OCI-LY7 (cell line): ENCODE results near the gene PLOD1. TPM values are rescaled to one million over a fixed set of nuclear protein-coding genes. Genes with fewer than 3 reads are reported as not detected.

Experiments
- BruUV-seq: library from RNA; stranded (reverse); fragments of 400-500 nt; replicated peaks from 2 replicates; lab custom pipeline; 2021; lab: Mats Ljungman, UMichigan
- CTCF ChIA-PET: fragments of 300-600 bp; sonication (Branson Sonifier 250); formaldehyde crosslinking; loops from one replicate; lab custom pipeline; 2022; ENCODE audit warnings: antibody characterized with exemption; ENCODE audit not compliant: unreplicated experiment; lab: Charles Lee
- POLR2A ChIA-PET: fragments of 300-600 bp; sonication (Branson Sonifier 250); formaldehyde crosslinking; loops from one replicate; lab custom pipeline; 2022; ENCODE audit warnings: antibody characterized with exemption; lab: Charles Lee
- DNase-seq: peaks from one replicate; pipeline ENCODE4 v3.0.0-alpha.2; 2015; ENCODE audit warnings: low spot score
- H2AFZ ChIP-seq: fragments of 200-600 bp; sonication (generic), shearing (Covaris generic); 2 replicates; pipeline ENCODE4 v1.6.1; 2014; ENCODE audit warnings: mild to moderate bottlenecking, antibody characterized with exemption, low read length, moderate library complexity
- H3K27ac ChIP-seq: fragments of 200-600 bp; sonication (generic); 2 replicates; pipeline ENCODE4 v1.5.1; 2014; ENCODE audit warnings: mixed run types, low read depth, mild to moderate bottlenecking, moderate library complexity, low read length, inconsistent platforms; ENCODE audit not compliant: poor library complexity, severe bottlenecking
- H3K36me3 ChIP-seq: fragments of 200-600 bp; sonication (generic); 2 replicates; pipeline ENCODE4 v1.6.1; 2014; ENCODE audit warnings: mild to moderate bottlenecking, antibody characterized with exemption, low read length, moderate library complexity, mixed read lengths; ENCODE audit not compliant: insufficient read depth
- H3K4me1 ChIP-seq: fragments of 200-600 bp; sonication (generic); 2 replicates; pipeline ENCODE4 v1.5.1; 2014; ENCODE audit warnings: mild to moderate bottlenecking, low read length; ENCODE audit not compliant: insufficient read depth, poor library complexity, severe bottlenecking
- H3K4me2 ChIP-seq: fragments of 200-600 bp; sonication (generic); 2 replicates; pipeline ENCODE4 v1.6.1; 2014; ENCODE audit warnings: mild to moderate bottlenecking, low read length
- H3K4me3 ChIP-seq: fragments of 200-600 bp; sonication (generic); 2 replicates; pipeline ENCODE4 v1.5.1; 2014; ENCODE audit warnings: mild to moderate bottlenecking, low read depth, low read length; ENCODE audit not compliant: poor library complexity, severe bottlenecking
- H3K79me2 ChIP-seq: fragments of 200-600 bp; sonication (generic); 2 replicates; pipeline ENCODE4 v1.6.1; 2016; ENCODE audit warnings: low read depth, mild to moderate bottlenecking, low read length, moderate library complexity, mixed read lengths; ENCODE audit not compliant: insufficient read depth
- H3K9me2 ChIP-seq: fragments of 200-600 bp; sonication (generic); 2 replicates; pipeline ENCODE4 v1.6.1; 2016; ENCODE audit warnings: mild to moderate bottlenecking, low read length, mixed read lengths; ENCODE audit not compliant: insufficient read depth
- H3K9me3 ChIP-seq: fragments of 200-600 bp; sonication (generic); 2 replicates; pipeline ENCODE4 v1.6.1; 2014; ENCODE audit warnings: mild to moderate bottlenecking, mixed run types, low read length, mixed read lengths
- H4K20me1 ChIP-seq: fragments of 200-600 bp; sonication (generic); 2 replicates; pipeline ENCODE4 v1.6.1; 2014; ENCODE audit warnings: mild to moderate bottlenecking, antibody characterized with exemption, low read length, moderate library complexity, mixed read lengths; ENCODE audit not compliant: insufficient read depth
- CTCF ChIP-seq: fragments of 200-600 bp; sonication (generic); conservative IDR thresholded peaks from 2 replicates; pipeline ENCODE4 v1.5.1; 2014; ENCODE audit warnings: mild to moderate bottlenecking, antibody characterized with exemption, low read length, moderate library complexity, mixed read lengths
- EZH2phosphoT487 ChIP-seq: fragments of 200-600 bp; sonication (generic); IDR thresholded peaks from 2 replicates; pipeline ENCODE4 v1.6.1; 2018; ENCODE audit warnings: low read depth, borderline replicate concordance, mild to moderate bottlenecking, mixed run types, antibody characterized with exemption, low read length, moderate library complexity, mixed read lengths
- intact Hi-C: fragments of 100-400 bp; cut with micrococcal nuclease; formaldehyde crosslinking; loops from one replicate; pipeline ENCODE4 v1.10.0; 2022; ENCODE audit not compliant: unreplicated experiment
- total RNA-seq, 2 experiments: library from RNA; depleted of rRNA in 1 of 2; stranded (reverse); fragments of >200 nt in 1 of 2; shearing (Covaris generic) in 1 of 2; gene quantifications; 2 replicates each; pipeline ENCODE4 v1.2.3, GENCODE V29; 2014 to 2022

PLOD1 gene
- total RNA-seq, 2 experiments from 2014 or later, result 11.3 to 11.7 TPM

GRCh38 chr1:11957897-11958296 is 23.4 kb downstream of the PLOD1 start:
- BruUV-seq, result no TSS peak
- POLR2A ChIA-PET, result interaction anchor here (0.6 kb wide), 1 partner anchor 197 kb away, joined by 3 read pairs; no protein-coding TSS in a partner anchor
- Histone ChIP-seq H3K27ac (no peak overlapping the region), H3K9me3 (no peaks in the 10 kb centered on the region), H2AFZ (no peak overlapping the region), H4K20me1 (no peaks in the 10 kb centered on the region), H3K4me1 (no peaks in the 10 kb centered on the region), H3K36me3 (no peaks in the 10 kb centered on the region), H3K4me2 (no peak overlapping the region), H3K9me2 (no peaks in the 10 kb centered on the region), H3K4me3 (no peak overlapping the region), H3K79me2 (no peaks in the 10 kb centered on the region)
- no peak for TF ChIP-seq CTCF
- TF ChIP-seq EZH2phosphoT487, result no peak
- CTCF ChIA-PET, result no interaction called here
- DNase-seq, result no peak
- intact Hi-C loops, result no loop called here

- no peaks in the 10 kb centered on the region for H3K4me1 ChIP-seq
- H3K79me2 ChIP-seq, result no peaks in the 10 kb centered on the region
- H4K20me1 ChIP-seq, result no peaks in the 10 kb centered on the region
- no peaks in the 10 kb centered on the region for H3K9me2 ChIP-seq
- H3K27ac ChIP-seq, result no peak overlapping the region
- H3K4me3 ChIP-seq, result no peak overlapping the region
- H3K9me3 ChIP-seq, result no peaks in the 10 kb centered on the region
- H2AFZ ChIP-seq, result no peak overlapping the region
- POLR2A ChIA-PET, result no interaction called here
- BruUV-seq, result no TSS peak
- intact Hi-C loops, result loop anchor here (10.0 kb wide), 1 partner anchor 305 kb away; the partner anchor contains the start of genes FBXO2 and FBXO44
- TF ChIP-seq CTCF (no peak), EZH2phosphoT487 (no peak)
- no peak for DNase-seq
- CTCF ChIA-PET, result no interaction called here
- no peaks in the 10 kb centered on the region for H3K36me3 ChIP-seq
- no peak overlapping the region for H3K4me2 ChIP-seq
These were observed 25.8 kb downstream of the PLOD1 start for GRCh38 chr1:11960276-11960675.

- no peak overlapping the region for H3K27ac ChIP-seq
- H3K4me1 ChIP-seq, result no peaks in the 10 kb centered on the region
- no peaks in the 10 kb centered on the region for H3K9me2 ChIP-seq
- TF ChIP-seq EZH2phosphoT487 (no peak), CTCF (no peak)
- H3K4me3 ChIP-seq, result no peak overlapping the region
- H3K79me2 ChIP-seq, result no peaks in the 10 kb centered on the region
- no peaks in the 10 kb centered on the region for H4K20me1 ChIP-seq
- H2AFZ ChIP-seq, result no peak overlapping the region
- BruUV-seq, result no TSS peak
- no peaks in the 10 kb centered on the region for H3K36me3 ChIP-seq
- ChIA-PET POLR2A (no interaction called here), CTCF (no interaction called here)
- H3K9me3 ChIP-seq, result no peaks in the 10 kb centered on the region
- intact Hi-C loops, result loop anchor here (10.0 kb wide), 1 partner anchor 306 kb away; the partner anchor contains the start of genes FBXO2 and FBXO44
- no peak for DNase-seq
- no peak overlapping the region for H3K4me2 ChIP-seq
These were observed 26.2 kb downstream of the PLOD1 start for GRCh38 chr1:11960715-11961114.
